C4-2B (cell line): ENCODE results near the gene SEMA5B.

Experiments
- H3K27ac ChIP-seq: fragments of 450-650 bp; 2 replicates; pipeline ENCODE4 v1.5.1; 2017
- CTCF ChIP-seq: fragments of 450-650 bp; conservative IDR thresholded peaks from 2 replicates; pipeline ENCODE4 v1.5.1; 2017; ENCODE audit warnings: mild to moderate bottlenecking
- ZFX ChIP-seq: fragments of 450-650 bp; IDR thresholded peaks from 2 replicates; pipeline ENCODE4 v1.6.1; 2017

SEMA5B gene

GRCh38 chr3:122977746-122978466, 49.7 kb downstream of the SEMA5B start:
- TF ChIP-seq CTCF (no peak), ZFX (no peak)
- H3K27ac ChIP-seq, result no peak overlapping the region

- TF ChIP-seq ZFX (no peak), CTCF (no peak)
- no peak overlapping the region for H3K27ac ChIP-seq
Measured at GRCh38 chr3:122975924-122976293, 51.7 kb downstream of the SEMA5B start.

GRCh38 chr3:122975163-122975923, 52.2 kb downstream of the SEMA5B start:
- TF ChIP-seq CTCF (no peak), ZFX (no peak)
- no peak overlapping the region for H3K27ac ChIP-seq

GRCh38 chr3:122974764-122975162, 52.8 kb downstream of the SEMA5B start:
- H3K27ac ChIP-seq, result no peak overlapping the region
- TF ChIP-seq ZFX (no peak), CTCF (no peak)

- H3K27ac ChIP-seq, result no peak overlapping the region
- TF ChIP-seq ZFX, result no peak
Measured at GRCh38 chr3:122973893-122974615, 53.5 kb downstream of the SEMA5B start.

GRCh38 chr3:122972141-122972540, 55.4 kb downstream of the SEMA5B start:
- H3K27ac ChIP-seq, result no peak overlapping the region
- TF ChIP-seq CTCF (no peak), ZFX (no peak)

- H3K27ac ChIP-seq, result no peak overlapping the region
- no peak for TF ChIP-seq ZFX
- no peak for TF ChIP-seq CTCF
Measured at GRCh38 chr3:122969585-122970469, 57.7 kb downstream of the SEMA5B start.
